Measurements from ENCODE around the gene CBLL1. TPM values are rescaled to one million over a fixed set of nuclear protein-coding genes. Genes with fewer than 3 reads are reported as not detected.

The CBLL1 gene
- total and polyA plus RNA-seq, 2 of the 13 experiments (the other 11 are each of a cell fraction or from before 2014, with no cell fraction given), result 8.8 to 10.5 TPM

DNA sequence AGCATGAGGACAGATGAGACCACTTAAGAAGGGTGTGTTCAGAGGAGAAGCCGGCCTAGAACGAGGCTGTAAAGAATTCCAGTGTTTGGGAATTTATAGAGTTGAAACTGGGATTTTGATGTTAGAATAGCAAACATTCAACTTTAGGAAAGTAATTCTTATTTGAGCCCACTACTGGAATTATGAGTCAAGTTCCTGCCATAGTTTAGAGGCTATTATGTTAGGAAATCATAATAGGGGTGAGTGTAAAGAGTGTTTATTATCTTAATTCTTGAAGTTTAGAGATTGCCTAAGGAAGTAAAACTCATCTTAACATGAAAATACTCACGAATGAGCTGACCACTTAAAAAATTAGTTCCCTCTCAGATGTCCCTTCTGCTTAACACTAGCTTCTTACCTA lies 2.1 kb downstream of the CBLL1 start (continued):
- TF ChIP-seq ZNF816 (CRISPR knock-in tag; IDR thresholded peaks at IDR 0.05; ENCODE audit: borderline replicate concordance) (no peak), CTCF (CRISPR knock-in tag; IDR thresholded peaks at IDR 0.05) (no peak), CBX2 (IDR thresholded peaks at IDR 0.05; ENCODE audit: low read depth, low read length) (no peak), CBX2 (CRISPR knock-in tag; IDR thresholded peaks at IDR 0.05; ENCODE audit: low read depth) (no peak), KDM6A (CRISPR knock-in tag; IDR thresholded peaks at IDR 0.05; ENCODE audit: low read depth) (no peak), MATR3 (CRISPR knock-in tag; IDR thresholded peaks at IDR 0.05) (no peak), FOXK1 (CRISPR knock-in tag; IDR thresholded peaks at IDR 0.05; ENCODE audit: borderline replicate concordance, low read depth) (no peak), ZNF660 (CRISPR knock-in tag; IDR thresholded peaks at IDR 0.05; ENCODE audit: borderline replicate concordance, low read depth) (no peak), HINFP (CRISPR knock-in tag; IDR thresholded peaks at IDR 0.05; ENCODE audit: low read depth) (no peak), RBFOX2 (IDR thresholded peaks at IDR 0.05; ENCODE audit: low read depth, low read length) (no peak), RORA (CRISPR knock-in tag; IDR thresholded peaks at IDR 0.05) (no peak), ZFP82 (CRISPR knock-in tag; IDR thresholded peaks at IDR 0.05; ENCODE audit: borderline replicate concordance) (no peak)
- TF ChIP-seq, protein P1, sequence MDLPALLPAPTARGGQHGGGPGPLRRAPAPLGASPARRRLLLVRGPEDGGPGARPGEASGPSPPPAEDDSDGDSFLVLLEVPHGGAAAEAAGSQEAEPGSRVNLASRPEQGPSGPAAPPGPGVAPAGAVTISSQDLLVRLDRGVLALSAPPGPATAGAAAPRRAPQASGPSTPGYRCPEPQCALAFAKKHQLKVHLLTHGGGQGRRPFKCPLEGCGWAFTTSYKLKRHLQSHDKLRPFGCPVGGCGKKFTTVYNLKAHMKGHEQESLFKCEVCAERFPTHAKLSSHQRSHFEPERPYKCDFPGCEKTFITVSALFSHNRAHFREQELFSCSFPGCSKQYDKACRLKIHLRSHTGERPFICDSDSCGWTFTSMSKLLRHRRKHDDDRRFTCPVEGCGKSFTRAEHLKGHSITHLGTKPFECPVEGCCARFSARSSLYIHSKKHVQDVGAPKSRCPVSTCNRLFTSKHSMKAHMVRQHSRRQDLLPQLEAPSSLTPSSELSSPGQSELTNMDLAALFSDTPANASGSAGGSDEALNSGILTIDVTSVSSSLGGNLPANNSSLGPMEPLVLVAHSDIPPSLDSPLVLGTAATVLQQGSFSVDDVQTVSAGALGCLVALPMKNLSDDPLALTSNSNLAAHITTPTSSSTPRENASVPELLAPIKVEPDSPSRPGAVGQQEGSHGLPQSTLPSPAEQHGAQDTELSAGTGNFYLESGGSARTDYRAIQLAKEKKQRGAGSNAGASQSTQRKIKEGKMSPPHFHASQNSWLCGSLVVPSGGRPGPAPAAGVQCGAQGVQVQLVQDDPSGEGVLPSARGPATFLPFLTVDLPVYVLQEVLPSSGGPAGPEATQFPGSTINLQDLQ (CRISPR knock-in tag; IDR thresholded peaks at IDR 0.05), result no peak
- TF ChIP-seq, protein P2, sequence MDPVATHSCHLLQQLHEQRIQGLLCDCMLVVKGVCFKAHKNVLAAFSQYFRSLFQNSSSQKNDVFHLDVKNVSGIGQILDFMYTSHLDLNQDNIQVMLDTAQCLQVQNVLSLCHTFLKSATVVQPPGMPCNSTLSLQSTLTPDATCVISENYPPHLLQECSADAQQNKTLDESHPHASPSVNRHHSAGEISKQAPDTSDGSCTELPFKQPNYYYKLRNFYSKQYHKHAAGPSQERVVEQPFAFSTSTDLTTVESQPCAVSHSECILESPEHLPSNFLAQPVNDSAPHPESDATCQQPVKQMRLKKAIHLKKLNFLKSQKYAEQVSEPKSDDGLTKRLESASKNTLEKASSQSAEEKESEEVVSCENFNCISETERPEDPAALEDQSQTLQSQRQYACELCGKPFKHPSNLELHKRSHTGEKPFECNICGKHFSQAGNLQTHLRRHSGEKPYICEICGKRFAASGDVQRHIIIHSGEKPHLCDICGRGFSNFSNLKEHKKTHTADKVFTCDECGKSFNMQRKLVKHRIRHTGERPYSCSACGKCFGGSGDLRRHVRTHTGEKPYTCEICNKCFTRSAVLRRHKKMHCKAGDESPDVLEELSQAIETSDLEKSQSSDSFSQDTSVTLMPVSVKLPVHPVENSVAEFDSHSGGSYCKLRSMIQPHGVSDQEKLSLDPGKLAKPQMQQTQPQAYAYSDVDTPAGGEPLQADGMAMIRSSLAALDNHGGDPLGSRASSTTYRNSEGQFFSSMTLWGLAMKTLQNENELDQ (CRISPR knock-in tag; IDR thresholded peaks at IDR 0.05; ENCODE audit: borderline replicate concordance), result no peak

All from HepG2 (cell line).